HL-60 (cell line): Measurements from ENCODE around the gene PBRM1.

Experiments used
- TF ChIP-seq, protein P1 (sequence below): IDR thresholded peaks from one replicate; pipeline ENCODE4 v1.5.1; 2011; ENCODE audit warnings: low read length, control low read depth, inconsistent platforms; ENCODE audit not compliant: insufficient read depth
- TF ChIP-seq, protein P2 (sequence below): IDR thresholded peaks from 2 replicates; pipeline ENCODE4 v1.6.1; 2012; ENCODE audit warnings: low read depth; ENCODE audit not compliant: insufficient replicate concordance

DNA sequence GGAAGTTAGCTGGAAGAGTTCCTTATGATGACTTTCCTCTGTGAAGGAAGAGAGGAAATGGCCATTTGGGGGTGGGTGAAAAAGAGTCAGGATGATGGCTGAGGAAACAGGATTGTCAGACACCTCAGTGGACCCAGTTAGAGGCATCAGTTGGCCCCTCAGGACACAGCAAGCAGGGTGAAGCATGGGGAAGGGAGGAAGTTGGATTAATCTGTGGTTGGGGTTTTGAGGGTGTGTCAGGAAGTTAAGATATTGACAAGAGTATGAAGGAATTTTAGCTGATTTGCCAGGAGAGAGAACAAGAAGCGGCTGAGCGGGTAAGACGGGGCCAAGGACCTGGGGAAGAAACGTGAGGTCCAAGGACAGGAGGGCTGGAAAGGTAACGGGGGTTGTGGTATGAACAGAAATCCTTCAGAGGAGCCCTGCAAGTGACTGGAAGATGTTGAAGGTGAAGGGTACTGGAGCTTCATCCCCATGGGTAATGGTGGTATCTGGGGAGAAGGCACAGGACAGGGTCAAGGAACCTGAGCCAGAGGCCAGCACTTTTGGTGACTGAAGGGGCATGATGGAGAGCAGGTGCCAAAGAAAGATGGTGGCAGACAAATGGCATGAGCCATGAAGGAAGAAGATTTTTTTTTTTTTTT lies 146.6 kb downstream of the PBRM1 start:
- TF ChIP-seq, protein P1, sequence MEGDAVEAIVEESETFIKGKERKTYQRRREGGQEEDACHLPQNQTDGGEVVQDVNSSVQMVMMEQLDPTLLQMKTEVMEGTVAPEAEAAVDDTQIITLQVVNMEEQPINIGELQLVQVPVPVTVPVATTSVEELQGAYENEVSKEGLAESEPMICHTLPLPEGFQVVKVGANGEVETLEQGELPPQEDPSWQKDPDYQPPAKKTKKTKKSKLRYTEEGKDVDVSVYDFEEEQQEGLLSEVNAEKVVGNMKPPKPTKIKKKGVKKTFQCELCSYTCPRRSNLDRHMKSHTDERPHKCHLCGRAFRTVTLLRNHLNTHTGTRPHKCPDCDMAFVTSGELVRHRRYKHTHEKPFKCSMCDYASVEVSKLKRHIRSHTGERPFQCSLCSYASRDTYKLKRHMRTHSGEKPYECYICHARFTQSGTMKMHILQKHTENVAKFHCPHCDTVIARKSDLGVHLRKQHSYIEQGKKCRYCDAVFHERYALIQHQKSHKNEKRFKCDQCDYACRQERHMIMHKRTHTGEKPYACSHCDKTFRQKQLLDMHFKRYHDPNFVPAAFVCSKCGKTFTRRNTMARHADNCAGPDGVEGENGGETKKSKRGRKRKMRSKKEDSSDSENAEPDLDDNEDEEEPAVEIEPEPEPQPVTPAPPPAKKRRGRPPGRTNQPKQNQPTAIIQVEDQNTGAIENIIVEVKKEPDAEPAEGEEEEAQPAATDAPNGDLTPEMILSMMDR = no peak
- TF ChIP-seq, protein P2, sequence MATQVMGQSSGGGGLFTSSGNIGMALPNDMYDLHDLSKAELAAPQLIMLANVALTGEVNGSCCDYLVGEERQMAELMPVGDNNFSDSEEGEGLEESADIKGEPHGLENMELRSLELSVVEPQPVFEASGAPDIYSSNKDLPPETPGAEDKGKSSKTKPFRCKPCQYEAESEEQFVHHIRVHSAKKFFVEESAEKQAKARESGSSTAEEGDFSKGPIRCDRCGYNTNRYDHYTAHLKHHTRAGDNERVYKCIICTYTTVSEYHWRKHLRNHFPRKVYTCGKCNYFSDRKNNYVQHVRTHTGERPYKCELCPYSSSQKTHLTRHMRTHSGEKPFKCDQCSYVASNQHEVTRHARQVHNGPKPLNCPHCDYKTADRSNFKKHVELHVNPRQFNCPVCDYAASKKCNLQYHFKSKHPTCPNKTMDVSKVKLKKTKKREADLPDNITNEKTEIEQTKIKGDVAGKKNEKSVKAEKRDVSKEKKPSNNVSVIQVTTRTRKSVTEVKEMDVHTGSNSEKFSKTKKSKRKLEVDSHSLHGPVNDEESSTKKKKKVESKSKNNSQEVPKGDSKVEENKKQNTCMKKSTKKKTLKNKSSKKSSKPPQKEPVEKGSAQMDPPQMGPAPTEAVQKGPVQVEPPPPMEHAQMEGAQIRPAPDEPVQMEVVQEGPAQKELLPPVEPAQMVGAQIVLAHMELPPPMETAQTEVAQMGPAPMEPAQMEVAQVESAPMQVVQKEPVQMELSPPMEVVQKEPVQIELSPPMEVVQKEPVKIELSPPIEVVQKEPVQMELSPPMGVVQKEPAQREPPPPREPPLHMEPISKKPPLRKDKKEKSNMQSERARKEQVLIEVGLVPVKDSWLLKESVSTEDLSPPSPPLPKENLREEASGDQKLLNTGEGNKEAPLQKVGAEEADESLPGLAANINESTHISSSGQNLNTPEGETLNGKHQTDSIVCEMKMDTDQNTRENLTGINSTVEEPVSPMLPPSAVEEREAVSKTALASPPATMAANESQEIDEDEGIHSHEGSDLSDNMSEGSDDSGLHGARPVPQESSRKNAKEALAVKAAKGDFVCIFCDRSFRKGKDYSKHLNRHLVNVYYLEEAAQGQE = no peak
